Endodermal cell (in vitro differentiated cells): ENCODE results near the gene PPP2R3C. TPM values are rescaled to one million over a fixed set of nuclear protein-coding genes. Genes with fewer than 3 reads are reported as not detected.

Experiments used
- DNase-seq: peaks from one replicate; pipeline ENCODE4 v3.0.0-alpha.2; 2017
- H3K27ac ChIP-seq: 2 replicates; pipeline ENCODE4 v1.5.1; 2013; ENCODE audit warnings: mild to moderate bottlenecking, low read depth, low read length, moderate library complexity
- H3K27me3 ChIP-seq: 2 replicates; pipeline ENCODE4 v1.6.1; 2013; ENCODE audit warnings: mild to moderate bottlenecking, low read length, moderate library complexity; ENCODE audit not compliant: insufficient read depth, control insufficient read depth, poor library complexity, severe bottlenecking
- H3K36me3 ChIP-seq: 2 replicates; pipeline ENCODE4 v1.7.0; 2013; ENCODE audit warnings: mild to moderate bottlenecking, low read length, moderate library complexity; ENCODE audit not compliant: control insufficient read depth, insufficient read depth
- H3K4me1 ChIP-seq: one replicate; pipeline ENCODE4 v1.7.0; 2013; ENCODE audit warnings: low read length; ENCODE audit not compliant: control insufficient read depth, insufficient read depth
- H3K4me3 ChIP-seq: 2 replicates; pipeline ENCODE4 v1.5.1; 2013; ENCODE audit warnings: mild to moderate bottlenecking, low read length, moderate library complexity
- H3K9ac ChIP-seq: 2 replicates; pipeline ENCODE4 v1.6.1; 2013; ENCODE audit warnings: mild to moderate bottlenecking, low read length, moderate library complexity; ENCODE audit not compliant: poor library complexity, severe bottlenecking; ENCODE audit errors: extremely low read depth
- H3K9me3 ChIP-seq: 2 replicates; pipeline ENCODE4 v1.6.1; 2013; ENCODE audit warnings: mild to moderate bottlenecking, low read length, moderate library complexity; ENCODE audit not compliant: control insufficient read depth
- H3K27ac Mint-ChIP-seq: 2 replicates; pipeline ENCODE4 v1.8.0; 2020; ENCODE audit warnings: mixed read lengths
- H3K27me3 Mint-ChIP-seq: 2 replicates; pipeline ENCODE4 v1.8.0; 2021; ENCODE audit warnings: mild to moderate bottlenecking, mixed read lengths; ENCODE audit not compliant: insufficient read depth
- H3K36me3 Mint-ChIP-seq: 2 replicates; pipeline ENCODE4 v1.8.0; 2020; ENCODE audit warnings: low read depth, mixed read lengths
- H3K4me1 Mint-ChIP-seq: 2 replicates; pipeline ENCODE4 v1.8.0; 2020; ENCODE audit warnings: mixed read lengths
- H3K4me3 Mint-ChIP-seq: 2 replicates; pipeline ENCODE4 v1.8.0; 2020; ENCODE audit warnings: mild to moderate bottlenecking, moderate library complexity, mixed read lengths
- H3K9me3 Mint-ChIP-seq: 2 replicates; pipeline ENCODE4 v1.8.0; 2020; ENCODE audit warnings: mild to moderate bottlenecking, mixed read lengths
- WGBS, 2 experiments: methylation state at CpG; one replicate each; pipeline versions ENCODE4 v1.1.5 to v1.1.7; 2013; ENCODE audit warnings: missing lambda C conversion rate in 2 of 2, mixed read lengths in 1 of 2; ENCODE audit not compliant: insufficient coverage in 1 of 2, insufficient read length in 1 of 2; 5-methylcytosine and 5-hydroxymethylcytosine counted together
- total RNA-seq, 2 donors: library from RNA; stranded (reverse); fragmentation: NEBNext Ultra II Directional in 1 of 2; extraction: Animal tissue kit (Norgen Biotek cat#: 25700) in 1 of 2; gene quantifications; 2 replicates in 1 of 2; 3 replicates in 1 of 2; pipeline ENCODE4 v1.2.1, GENCODE V29; 2021
- TF ChIP-seq, protein P1 (sequence below): fragments of 200-600 bp; sonication (generic); conservative IDR thresholded peaks from 2 replicates; pipeline ENCODE4 v1.5.0; 2021; ENCODE audit warnings: antibody characterized with exemption, mild to moderate bottlenecking

Gene PPP2R3C
- total RNA-seq, 2 donors from 2014 or later, result 18.6 to 36.8 TPM

DNA sequence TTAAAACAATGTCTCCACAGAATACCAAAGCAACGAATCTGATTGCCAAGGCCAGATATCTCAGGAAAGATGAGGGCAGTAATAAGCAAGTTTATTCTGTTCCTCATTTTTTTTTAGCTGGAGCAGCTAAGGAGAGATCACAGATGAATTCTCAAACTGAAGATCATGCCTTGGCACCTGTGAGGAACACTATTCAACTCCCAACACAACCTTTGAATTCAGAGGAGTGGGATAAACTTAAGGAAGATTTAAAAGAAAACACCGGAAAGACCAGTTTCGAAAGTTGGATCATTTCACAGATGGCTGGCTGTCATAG, 1.6 kb upstream of the PPP2R3C start:
- no peaks in the 10 kb centered on the region for H3K4me1 ChIP-seq
- no peaks in the 10 kb centered on the region for H3K27me3 Mint-ChIP-seq
- H3K4me1 Mint-ChIP-seq, result peaks cover 19% of the 10 kb centered on the region
- peak overlapping the region; percentile 100 for H3K27ac Mint-ChIP-seq
- no peaks in the 10 kb centered on the region for H3K9me3 ChIP-seq
- no peaks in the 10 kb centered on the region for H3K27me3 ChIP-seq
- H3K36me3 Mint-ChIP-seq, result peaks cover 23% of the 10 kb centered on the region
- H3K9ac ChIP-seq, result peak overlapping the region; percentile 94
- no peaks in the 10 kb centered on the region for H3K9me3 Mint-ChIP-seq
- peak overlapping the region; percentile 93 for H3K4me3 ChIP-seq
- peak overlapping the region; percentile 96 for H3K4me3 Mint-ChIP-seq
- DNase-seq, result no peak
- 64 to 65% methylated on average over 3 of the region's 3 CpGs for WGBS, 2 experiments
- TF ChIP-seq, protein P1, sequence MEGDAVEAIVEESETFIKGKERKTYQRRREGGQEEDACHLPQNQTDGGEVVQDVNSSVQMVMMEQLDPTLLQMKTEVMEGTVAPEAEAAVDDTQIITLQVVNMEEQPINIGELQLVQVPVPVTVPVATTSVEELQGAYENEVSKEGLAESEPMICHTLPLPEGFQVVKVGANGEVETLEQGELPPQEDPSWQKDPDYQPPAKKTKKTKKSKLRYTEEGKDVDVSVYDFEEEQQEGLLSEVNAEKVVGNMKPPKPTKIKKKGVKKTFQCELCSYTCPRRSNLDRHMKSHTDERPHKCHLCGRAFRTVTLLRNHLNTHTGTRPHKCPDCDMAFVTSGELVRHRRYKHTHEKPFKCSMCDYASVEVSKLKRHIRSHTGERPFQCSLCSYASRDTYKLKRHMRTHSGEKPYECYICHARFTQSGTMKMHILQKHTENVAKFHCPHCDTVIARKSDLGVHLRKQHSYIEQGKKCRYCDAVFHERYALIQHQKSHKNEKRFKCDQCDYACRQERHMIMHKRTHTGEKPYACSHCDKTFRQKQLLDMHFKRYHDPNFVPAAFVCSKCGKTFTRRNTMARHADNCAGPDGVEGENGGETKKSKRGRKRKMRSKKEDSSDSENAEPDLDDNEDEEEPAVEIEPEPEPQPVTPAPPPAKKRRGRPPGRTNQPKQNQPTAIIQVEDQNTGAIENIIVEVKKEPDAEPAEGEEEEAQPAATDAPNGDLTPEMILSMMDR, result no peak
- H3K27ac ChIP-seq, result no peak overlapping the region
- H3K36me3 ChIP-seq, result peaks cover 25% of the 10 kb centered on the region

DNA sequence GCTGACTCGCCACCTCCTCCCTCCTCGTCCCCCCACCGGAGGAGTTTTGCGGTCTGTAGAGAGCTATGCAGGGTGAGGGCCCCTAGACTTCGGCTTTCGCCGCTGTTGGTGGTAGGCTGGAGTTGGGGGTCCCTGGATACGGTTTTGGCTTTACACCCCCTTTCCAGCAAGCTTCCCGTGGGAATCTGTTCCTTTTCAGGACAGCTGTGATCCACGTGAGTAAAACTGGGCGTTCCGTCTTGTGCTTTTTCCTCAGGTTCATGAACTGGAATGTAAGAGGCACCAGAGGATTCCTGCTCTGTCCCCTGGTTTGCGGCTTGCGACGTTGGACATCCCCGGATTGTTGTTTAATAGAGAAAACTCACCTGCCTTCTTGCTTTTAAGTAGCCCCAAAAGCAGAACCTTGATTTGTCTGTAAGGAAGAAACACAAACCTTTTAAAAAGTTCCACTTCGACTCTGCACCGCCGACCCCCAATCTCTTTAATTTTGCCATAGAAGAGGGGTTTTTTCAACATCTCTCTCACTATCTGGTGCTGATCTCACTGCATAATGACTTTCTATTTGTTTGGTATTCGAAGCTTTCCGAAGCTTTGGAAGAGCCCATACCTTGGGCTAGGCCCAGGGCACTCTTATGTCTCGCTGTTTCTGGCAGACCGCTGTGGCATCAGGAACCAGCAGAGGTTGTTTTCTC, 1.1 kb upstream of the PPP2R3C start:
- no peaks in the 10 kb centered on the region for H3K9me3 ChIP-seq
- DNase-seq, result peak; percentile 47
- Mint-ChIP-seq H3K27ac (peak overlapping the region; percentile 100), H3K4me1 (peaks cover 19% of the 10 kb centered on the region), H3K9me3 (no peaks in the 10 kb centered on the region), H3K36me3 (peaks cover 18% of the 10 kb centered on the region), H3K4me3 (peak overlapping the region; percentile 96), H3K27me3 (no peaks in the 10 kb centered on the region)
- H3K4me3 ChIP-seq, result peak overlapping the region; percentile 93
- H3K9ac ChIP-seq, result peak overlapping the region; percentile 94
- TF ChIP-seq, protein P1, result no peak
- WGBS, 2 experiments, result 10 to 16% methylated on average over 14 to 20 of the region's 23 CpGs
- H3K36me3 ChIP-seq, result peaks cover 20% of the 10 kb centered on the region
- peak overlapping the region; percentile 97 for H3K27ac ChIP-seq
- H3K4me1 ChIP-seq, result no peaks in the 10 kb centered on the region
- no peaks in the 10 kb centered on the region for H3K27me3 ChIP-seq

DNA sequence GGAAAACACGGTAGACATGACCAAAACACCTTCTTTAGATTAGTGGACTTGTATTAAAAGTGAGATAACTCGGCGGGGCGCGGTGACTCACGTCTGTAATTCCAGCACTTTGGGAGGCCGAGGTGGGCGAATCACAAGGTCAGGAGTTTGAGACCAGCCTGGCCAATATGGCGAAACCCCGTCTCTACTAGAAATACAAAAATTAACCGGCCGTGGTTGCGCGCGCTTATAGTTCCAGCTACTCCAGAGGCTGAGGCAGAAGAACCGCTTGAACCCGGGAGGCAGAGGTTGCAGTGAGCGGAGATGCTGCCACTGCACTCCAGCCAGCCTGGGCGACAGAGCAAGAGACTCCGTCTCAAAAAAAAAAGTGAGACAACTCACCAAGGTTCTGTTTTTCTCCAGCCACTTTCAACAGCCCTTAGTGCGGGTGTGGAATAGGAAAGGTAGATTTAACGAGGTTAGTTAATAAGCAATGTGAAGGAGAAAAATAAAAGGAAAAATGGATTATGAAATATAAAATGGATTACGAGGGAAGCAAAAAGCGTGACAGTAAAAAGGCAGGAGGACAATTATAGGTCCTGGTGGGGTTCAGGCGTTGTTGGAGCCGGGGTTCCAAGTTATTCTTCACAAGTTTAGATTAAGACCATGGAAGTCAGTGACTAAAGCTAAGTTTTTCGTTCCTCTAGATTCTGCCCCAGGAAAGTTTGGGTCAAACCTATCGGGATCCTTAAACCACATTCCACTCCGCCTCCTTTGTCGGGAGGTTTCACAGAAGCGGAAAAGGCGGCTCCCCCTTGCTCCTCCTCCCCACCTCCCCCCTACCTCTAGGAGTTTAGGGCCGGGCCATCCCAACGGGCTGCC, 534 bp downstream of the PPP2R3C start:
- Histone ChIP-seq H3K4me3 (peak overlapping the region; percentile 93), H3K27me3 (no peaks in the 10 kb centered on the region), H3K4me1 (no peaks in the 10 kb centered on the region), H3K27ac (peak overlapping the region; percentile 97), H3K9me3 (no peaks in the 10 kb centered on the region), H3K9ac (peak overlapping the region; percentile 94), H3K36me3 (peaks cover 5% of the 10 kb centered on the region)
- Mint-ChIP-seq H3K4me3 (peak overlapping the region; percentile 96), H3K27me3 (no peaks in the 10 kb centered on the region), H3K4me1 (peaks cover 14% of the 10 kb centered on the region), H3K36me3 (peaks cover 25% of the 10 kb centered on the region), H3K27ac (peak overlapping the region; percentile 100), H3K9me3 (no peaks in the 10 kb centered on the region)
- peak; percentile 49 for DNase-seq
- WGBS, 2 experiments, result 36 to 44% methylated on average over 29 to 34 of the region's 34 CpGs
- TF ChIP-seq, protein P1, result no peak
